Measurements from ENCODE around the gene TRRAP.

The TRRAP gene

GRCh38 chr7:99002827-99003212, 124.5 kb downstream of the TRRAP start:
- no peak overlapping the region for H3K4me3 ChIP-seq (ENCODE audit: low read length)
- TF ChIP-seq CTCF (conservative IDR thresholded peaks at IDR 0.05; ENCODE audit: low read length) = no peak
- DNase-seq (ENCODE audit: low read depth) = no peak

GRCh38 chr7:99003419-99003818, 125.1 kb downstream of the TRRAP start:
- H3K4me3 ChIP-seq (ENCODE audit: low read length) = no peak overlapping the region
- DNase-seq (ENCODE audit: low read depth) = no peak
- no peak for TF ChIP-seq CTCF (conservative IDR thresholded peaks at IDR 0.05; ENCODE audit: low read length)

GRCh38 chr7:99004216-99004615, 125.9 kb downstream of the TRRAP start:
- H3K4me3 ChIP-seq (ENCODE audit: low read length) = no peak overlapping the region
- no peak for TF ChIP-seq CTCF (conservative IDR thresholded peaks at IDR 0.05; ENCODE audit: low read length)
- DNase-seq (ENCODE audit: low read depth) = peak; percentile 88

GRCh38 chr7:99004781-99005500, 126.6 kb downstream of the TRRAP start:
- H3K4me3 ChIP-seq (ENCODE audit: low read length) = no peak overlapping the region
- DNase-seq (ENCODE audit: low read depth) = peak; percentile 42
- no peak for TF ChIP-seq CTCF (conservative IDR thresholded peaks at IDR 0.05; ENCODE audit: low read length)

- TF ChIP-seq CTCF (conservative IDR thresholded peaks at IDR 0.05; ENCODE audit: low read length) = no peak
- H3K4me3 ChIP-seq (ENCODE audit: low read length) = no peak overlapping the region
- DNase-seq (ENCODE audit: low read depth) = no peak
Measured at GRCh38 chr7:99005776-99006175, 127.4 kb downstream of the TRRAP start.

GRCh38 chr7:99006739-99007424, 128.6 kb downstream of the TRRAP start:
- DNase-seq (ENCODE audit: low read depth) = no peak
- H3K4me3 ChIP-seq (ENCODE audit: low read length) = no peak overlapping the region
- no peak for TF ChIP-seq CTCF (conservative IDR thresholded peaks at IDR 0.05; ENCODE audit: low read length)

- no peak for TF ChIP-seq CTCF (conservative IDR thresholded peaks at IDR 0.05; ENCODE audit: low read length)
- H3K4me3 ChIP-seq (ENCODE audit: low read length) = no peak overlapping the region
Measured at GRCh38 chr7:99008181-99008631, 129.9 kb downstream of the TRRAP start.

More at GRCh38 chr7:99008181-99008631, 129.9 kb downstream of the TRRAP start:
- DNase-seq (ENCODE audit: low read depth) = no peak
